ENCODE data around the gene GUSB. TPM values are rescaled to one million over a fixed set of nuclear protein-coding genes. Genes with fewer than 3 reads are reported as not detected.

The GUSB gene
- total RNA-seq, 2 experiments from 2014 or later, result 49.5 to 50.9 TPM

GRCh38 chr7:65924193-65924592 lies 57.8 kb downstream of the GUSB start:
- TF ChIP-seq CTCF (conservative IDR thresholded peaks at IDR 0.05; ENCODE audit: low read length) (no peak), EZH2phosphoT487 (IDR thresholded peaks at IDR 0.05; ENCODE audit: borderline replicate concordance, low read depth, low read length) (no peak)
- Histone ChIP-seq H3K9me2 (ENCODE audit: insufficient read depth, low read length) (no peaks in the 10 kb centered on the region), H3K4me1 (ENCODE audit: insufficient read depth, low read length, poor library complexity, severe bottlenecking) (no peaks in the 10 kb centered on the region), H3K4me2 (ENCODE audit: low read length) (no peak overlapping the region), H3K79me2 (ENCODE audit: insufficient read depth, low read depth, low read length) (peaks cover 22% of the 10 kb centered on the region), H3K36me3 (ENCODE audit: insufficient read depth, low read length) (peaks cover 13% of the 10 kb centered on the region; the same call in 1 of the 2 replicates), H3K9me3 (ENCODE audit: low read length) (no peaks in the 10 kb centered on the region), H2AFZ (ENCODE audit: low read length) (no peak overlapping the region), H3K4me3 (ENCODE audit: low read depth, low read length, poor library complexity, severe bottlenecking) (no peak overlapping the region), H3K27ac (ENCODE audit: low read depth, low read length, poor library complexity, severe bottlenecking) (no peak overlapping the region), H4K20me1 (ENCODE audit: insufficient read depth, low read length) (no peaks in the 10 kb centered on the region; the same call in 1 of the 2 replicates)
- ChIA-PET CTCF (ENCODE audit: unreplicated experiment) (no interaction called here), POLR2A (no interaction called here)
- intact Hi-C loops (cut with micrococcal nuclease; ENCODE audit: unreplicated experiment), result no loop called here
- BruUV-seq (replicated peaks), result no TSS peak
- DNase-seq (ENCODE audit: low spot score), result no peak

GRCh38 chr7:65923316-65923715 lies 58.7 kb downstream of the GUSB start:
- Histone ChIP-seq H3K4me2 (ENCODE audit: low read length) (no peak overlapping the region), H2AFZ (ENCODE audit: low read length) (no peak overlapping the region), H4K20me1 (ENCODE audit: insufficient read depth, low read length) (no peaks in the 10 kb centered on the region; the same call in 1 of the 2 replicates), H3K27ac (ENCODE audit: low read depth, low read length, poor library complexity, severe bottlenecking) (no peak overlapping the region), H3K9me2 (ENCODE audit: insufficient read depth, low read length) (no peaks in the 10 kb centered on the region), H3K9me3 (ENCODE audit: low read length) (no peaks in the 10 kb centered on the region), H3K79me2 (ENCODE audit: insufficient read depth, low read depth, low read length) (peaks cover 18% of the 10 kb centered on the region), H3K36me3 (ENCODE audit: insufficient read depth, low read length) (peaks cover 19% of the 10 kb centered on the region; the same call in 1 of the 2 replicates), H3K4me1 (ENCODE audit: insufficient read depth, low read length, poor library complexity, severe bottlenecking) (no peaks in the 10 kb centered on the region), H3K4me3 (ENCODE audit: low read depth, low read length, poor library complexity, severe bottlenecking) (no peak overlapping the region)
- BruUV-seq (replicated peaks), result no TSS peak
- TF ChIP-seq CTCF (conservative IDR thresholded peaks at IDR 0.05; ENCODE audit: low read length), result no peak
- no peak for TF ChIP-seq EZH2phosphoT487 (IDR thresholded peaks at IDR 0.05; ENCODE audit: borderline replicate concordance, low read depth, low read length)
- intact Hi-C loops (cut with micrococcal nuclease; ENCODE audit: unreplicated experiment), result no loop called here
- POLR2A ChIA-PET, result interaction anchor here (0.6 kb wide), 1 partner anchor 9 kb away, joined by 4 read pairs; no protein-coding TSS in a partner anchor
- DNase-seq (ENCODE audit: low spot score), result no peak
- CTCF ChIA-PET (ENCODE audit: unreplicated experiment), result no interaction called here

DNA sequence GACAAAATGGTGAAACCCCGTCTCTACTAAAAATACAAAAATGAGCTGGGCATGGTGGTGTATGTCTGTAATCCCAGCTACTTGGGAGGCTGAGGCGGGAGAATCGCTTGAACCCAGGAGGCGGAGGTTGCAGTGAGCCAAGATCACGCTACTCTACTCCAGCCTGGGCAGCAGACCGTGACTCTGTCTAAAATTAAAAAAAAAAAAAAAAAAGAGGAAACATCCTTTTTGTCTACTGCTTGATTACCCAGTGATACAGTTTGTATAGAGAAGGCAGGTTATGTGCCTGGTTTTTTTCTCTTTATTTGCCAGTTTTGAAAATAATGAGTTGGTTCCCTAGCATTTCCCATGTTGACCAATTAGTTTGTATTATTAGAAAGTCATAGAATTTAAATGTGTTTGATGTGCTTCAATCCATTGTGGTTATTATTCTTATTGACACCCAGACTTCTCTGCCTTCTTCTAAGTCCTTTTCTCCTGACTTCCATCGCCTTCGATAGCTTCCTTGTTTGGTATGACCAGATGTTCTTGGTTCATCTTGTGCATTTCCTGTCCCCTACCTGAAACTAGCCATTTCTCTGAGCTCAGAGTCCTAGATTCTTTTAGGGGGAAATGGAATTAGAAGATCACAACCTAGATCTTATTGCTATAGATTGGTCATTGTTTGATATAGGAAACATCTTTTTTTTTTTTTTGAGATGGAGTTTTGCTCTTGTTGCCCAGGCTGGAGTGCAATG lies 65.9 kb downstream of the GUSB start:
- CTCF ChIA-PET (ENCODE audit: unreplicated experiment), result no interaction called here
- POLR2A ChIA-PET, result interaction anchor here (0.6 to 1.5 kb wide), 2 partner anchors 21 to 119 kb away, joined by 4 read pairs; no protein-coding TSS in a partner anchor
- Histone ChIP-seq H3K4me2 (ENCODE audit: low read length) (0 out of 2 replicates have a peak overlapping the region, but pooled peaks have one; percentile 2), H4K20me1 (ENCODE audit: insufficient read depth, low read length) (peaks cover 11% of the 10 kb centered on the region; the same call in 1 of the 2 replicates), H3K4me1 (ENCODE audit: insufficient read depth, low read length, poor library complexity, severe bottlenecking) (peaks cover 11% of the 10 kb centered on the region), H3K9me3 (ENCODE audit: low read length) (no peaks in the 10 kb centered on the region), H3K9me2 (ENCODE audit: insufficient read depth, low read length) (no peaks in the 10 kb centered on the region), H3K27ac (ENCODE audit: low read depth, low read length, poor library complexity, severe bottlenecking) (no peak overlapping the region), H2AFZ (ENCODE audit: low read length) (no peak overlapping the region), H3K79me2 (ENCODE audit: insufficient read depth, low read depth, low read length) (peaks cover 30% of the 10 kb centered on the region; the same call in 1 of the 2 replicates), H3K4me3 (ENCODE audit: low read depth, low read length, poor library complexity, severe bottlenecking) (no peak overlapping the region), H3K36me3 (ENCODE audit: insufficient read depth, low read length) (peaks cover 32% of the 10 kb centered on the region)
- no peak for TF ChIP-seq CTCF (conservative IDR thresholded peaks at IDR 0.05; ENCODE audit: low read length)
- TF ChIP-seq EZH2phosphoT487 (IDR thresholded peaks at IDR 0.05; ENCODE audit: borderline replicate concordance, low read depth, low read length), result no peak
- intact Hi-C loops (cut with micrococcal nuclease; ENCODE audit: unreplicated experiment), result no loop called here
- peak; percentile 24 for DNase-seq (ENCODE audit: low spot score)
- BruUV-seq (replicated peaks), result no TSS peak
